Subcutaneous adipose tissue (tissue), 4 donors: ENCODE data around the gene RBM19. TPM values are rescaled to one million over a fixed set of nuclear protein-coding genes. Genes with fewer than 3 reads are reported as not detected.

Source experiments
- CTCF ChIP-seq: fragments of 450-650 bp; IDR thresholded peaks from one replicate; pipeline ENCODE4 v1.5.1; 2016; ENCODE audit warnings: low read depth, mild to moderate bottlenecking, control low read depth, antibody characterized with exemption, moderate library complexity
- total RNA-seq, 4 donors: library from RNA; depleted of rRNA; stranded (reverse); fragments of >200 nt; gene quantifications; one replicate each; pipeline ENCODE4 v1.1.0, GENCODE V29; 2016

The RBM19 gene
- total RNA-seq, 4 donors from 2014 or later, result 19.2 to 54.4 (median 32.1) TPM

GRCh38 chr12:113891167-113891692 lies 74.9 kb downstream of the RBM19 start:
- no peak for TF ChIP-seq CTCF

GRCh38 chr12:113889891-113890581 lies 76.1 kb downstream of the RBM19 start:
- no peak for TF ChIP-seq CTCF

GRCh38 chr12:113889076-113889475 lies 77.0 kb downstream of the RBM19 start:
- TF ChIP-seq CTCF, result no peak

- no peak for TF ChIP-seq CTCF
Observed at GRCh38 chr12:113888435-113888834, 77.7 kb downstream of the RBM19 start.

- TF ChIP-seq CTCF, result no peak
Observed at GRCh38 chr12:113887906-113888305, 78.2 kb downstream of the RBM19 start.

GRCh38 chr12:113886721-113887120 lies 79.4 kb downstream of the RBM19 start:
- no peak for TF ChIP-seq CTCF

GRCh38 chr12:113884392-113884791 lies 81.7 kb downstream of the RBM19 start:
- no peak for TF ChIP-seq CTCF
